ENCODE results near the gene ZNF793. TPM values are rescaled to one million over a fixed set of nuclear protein-coding genes. Genes with fewer than 3 reads are reported as not detected.

Gene ZNF793
- total and polyA plus RNA-seq, 9 of the 15 experiments (the other 6 are each of a cell fraction or from before 2014, with no cell fraction given): 0.02 to 0.04 (median 0.03) TPM; not detected in 6

GRCh38 chr19:37466798-37467607 is 39.7 kb upstream of the ZNF793 start, which contains the start of gene ZNF569 (continued):
- TF ChIP-seq ZBTB7A (IDR thresholded peaks at IDR 0.05; ENCODE audit: borderline replicate concordance, control insufficient read depth, low read depth, low read length) (peak; percentile 38; the same call in 1 of the 2 replicates), ARID2 (IDR thresholded peaks at IDR 0.05) (no peak), BRF1 (IDR thresholded peaks at IDR 0.05; ENCODE audit: borderline replicate concordance, extremely low read depth, insufficient read length) (no peak), PTTG1 (tag; IDR thresholded peaks at IDR 0.05; ENCODE audit: low read depth) (no peak), POU5F1 (IDR thresholded peaks at IDR 0.05; ENCODE audit: borderline replicate concordance, low read depth, low read length, partially characterized antibody) (no peak), GATAD2B (IDR thresholded peaks at IDR 0.05; ENCODE audit: borderline replicate concordance) (no peak), ZBTB40 (IDR thresholded peaks at IDR 0.05) (peak; percentile 97), ZBTB40 (CRISPR knock-in tag; IDR thresholded peaks at IDR 0.05) (no peak), COPS2 (conservative IDR thresholded peaks at IDR 0.05) (no peak), SREBF2 (CRISPR knock-in tag; IDR thresholded peaks at IDR 0.05) (no peak), THAP12 (CRISPR knock-in tag; IDR thresholded peaks at IDR 0.05) (0 out of 2 replicates have a peak, but pooled peaks have one; percentile 23), CHD4 (IDR thresholded peaks at IDR 0.05; ENCODE audit: insufficient read depth, insufficient replicate concordance, low read depth, low read length, poor library complexity, severe bottlenecking) (no peak), ZNF76 (CRISPR knock-in tag; IDR thresholded peaks at IDR 0.05; ENCODE audit: borderline replicate concordance) (no peak), ZNF277 (CRISPR knock-in tag; IDR thresholded peaks at IDR 0.05; ENCODE audit: borderline replicate concordance) (no peak)

Measured in K562 (cell line).